HEK293 (cell line): ENCODE data around the gene ACMSD.

Experiments used
- CTCF ChIA-PET: fragments of 350-600 bp; formaldehyde crosslinking; extraction: SDS; loops from one replicate; lab custom pipeline; 2021; ENCODE audit warnings: antibody characterized with exemption; lab: Yijun Ruan, JAX
- POLR2A ChIA-PET: fragments of 300-600 bp; formaldehyde crosslinking; extraction: SDS; loops from one replicate; lab custom pipeline; 2020; ENCODE audit warnings: antibody characterized with exemption, inconsistent platforms; lab: Yijun Ruan, JAX
- H3K27ac ChIP-seq: fragments of 200-500 bp; sonication (Bioruptor generic); 2 replicates; pipeline ENCODE4 v1.5.1; 2014; ENCODE audit warnings: low read depth, low read length, control low read depth, inconsistent platforms; ENCODE audit errors: extremely low read depth
- H3K36me3 ChIP-seq, 2 experiments: fragments of 200-500 bp in 1 of 2; sonication (Bioruptor generic) in 1 of 2; 1 replicate in 1 of 2; 2 replicates in 1 of 2; pipeline ENCODE4 v1.5.1; 2014 to 2017; ENCODE audit warnings: inconsistent platforms in 2 of 2, low read length in 2 of 2; ENCODE audit not compliant: control insufficient read depth in 2 of 2, insufficient read depth in 1 of 2
- H3K4me1 ChIP-seq: fragments of 200-500 bp; sonication (Bioruptor generic); 2 replicates; pipeline ENCODE4 v1.5.1; 2014; ENCODE audit warnings: mild to moderate bottlenecking, low read length, inconsistent platforms; ENCODE audit not compliant: control insufficient read depth, insufficient read depth
- H3K4me3 ChIP-seq: 2 replicates; pipeline ENCODE4 v1.5.1; 2011; ENCODE audit warnings: low read depth, mild to moderate bottlenecking, control low read depth, low read length, moderate library complexity
- H3K9me3 ChIP-seq: fragments of 200-500 bp; sonication (Bioruptor generic); 2 replicates; pipeline ENCODE4 v1.5.1; 2014; ENCODE audit warnings: low read depth, low read length, inconsistent platforms; ENCODE audit not compliant: control insufficient read depth, insufficient read depth
- GLIS2 ChIP-seq: fragments of 450-650 bp; formaldehyde crosslinking; IDR thresholded peaks from 2 replicates; pipeline ENCODE4 v1.5.1; 2016; ENCODE audit warnings: missing biosample characterization, missing genetic modification characterization
- HOXA7 ChIP-seq: sonication (generic); formaldehyde crosslinking; IDR thresholded peaks from 2 replicates; pipeline ENCODE4 v1.8.1; 2022; ENCODE audit warnings: missing genetic modification reagents, borderline replicate concordance
- IKZF3 ChIP-seq: fragments of 450-650 bp; IDR thresholded peaks from 2 replicates; pipeline ENCODE4 v1.5.0; 2018; ENCODE audit warnings: missing biosample characterization, mild to moderate bottlenecking, missing genetic modification characterization, moderate library complexity
- KLF8 ChIP-seq: fragments of 450-650 bp; formaldehyde crosslinking; IDR thresholded peaks from 2 replicates; pipeline ENCODE4 v1.5.1; 2016; ENCODE audit warnings: missing biosample characterization, missing genetic modification characterization
- ZBTB48 ChIP-seq: fragments of 450-650 bp; formaldehyde crosslinking; IDR thresholded peaks from 2 replicates; pipeline ENCODE4 v1.5.1; 2016; ENCODE audit warnings: missing biosample characterization, missing genetic modification characterization
- ZFHX2 ChIP-seq: fragments of 450-650 bp; formaldehyde crosslinking; conservative IDR thresholded peaks from 2 replicates; pipeline ENCODE4 v1.5.1; 2016; ENCODE audit warnings: missing biosample characterization, missing genetic modification characterization
- ZNF174 ChIP-seq: fragments of 450-650 bp; formaldehyde crosslinking; IDR thresholded peaks from 2 replicates; pipeline ENCODE4 v1.5.0; 2017; ENCODE audit warnings: missing biosample characterization, mild to moderate bottlenecking, missing genetic modification characterization
- ZNF184 ChIP-seq: fragments of 450-650 bp; IDR thresholded peaks from 2 replicates; pipeline ENCODE4 v1.5.1; 2018; ENCODE audit warnings: missing biosample characterization, mild to moderate bottlenecking, missing genetic modification characterization
- ZNF292 ChIP-seq: fragments of 450-650 bp; formaldehyde crosslinking; IDR thresholded peaks from 2 replicates; pipeline ENCODE4 v1.5.1; 2016; ENCODE audit warnings: low read depth, missing biosample characterization, missing genetic modification characterization, borderline replicate concordance
- ZNF473 ChIP-seq: fragments of 450-650 bp; formaldehyde crosslinking; IDR thresholded peaks from 2 replicates; pipeline ENCODE4 v1.5.1; 2017; ENCODE audit warnings: missing biosample characterization, missing genetic modification characterization
- ZNF501 ChIP-seq: fragments of 450-650 bp; formaldehyde crosslinking; IDR thresholded peaks from 2 replicates; pipeline ENCODE4 v1.5.1; 2016; ENCODE audit warnings: missing biosample characterization, missing genetic modification characterization
- ZNF544 ChIP-seq: fragments of 450-650 bp; formaldehyde crosslinking; IDR thresholded peaks from 2 replicates; pipeline ENCODE4 v1.5.0; 2017; ENCODE audit warnings: missing biosample characterization, missing genetic modification characterization
- ZNF623 ChIP-seq: fragments of 450-650 bp; formaldehyde crosslinking; IDR thresholded peaks from 2 replicates; pipeline ENCODE4 v1.5.1; 2016; ENCODE audit warnings: missing biosample characterization, missing genetic modification characterization
- ZNF654 ChIP-seq: fragments of 450-650 bp; formaldehyde crosslinking; IDR thresholded peaks from 2 replicates; pipeline ENCODE4 v1.5.1; 2016; ENCODE audit warnings: low read depth, missing biosample characterization, missing genetic modification characterization
- ZNF76 ChIP-seq: fragments of 450-650 bp; formaldehyde crosslinking; IDR thresholded peaks from 2 replicates; pipeline ENCODE4; 2016; ENCODE audit warnings: low read depth, missing biosample characterization, missing genetic modification characterization, borderline replicate concordance
- TF ChIP-seq, protein P1 (sequence below): fragments of 450-650 bp; formaldehyde crosslinking; IDR thresholded peaks from 2 replicates; pipeline ENCODE4 v1.5.1; 2016; ENCODE audit warnings: missing biosample characterization, missing genetic modification characterization, low read depth
- TF ChIP-seq, protein P2 (sequence below): fragments of 450-650 bp; formaldehyde crosslinking; IDR thresholded peaks from 2 replicates; pipeline ENCODE4 v1.5.1; 2016; ENCODE audit warnings: missing biosample characterization, missing genetic modification characterization, borderline replicate concordance
- TF ChIP-seq, protein P3 (sequence below): fragments of 450-650 bp; formaldehyde crosslinking; IDR thresholded peaks from 2 replicates; pipeline ENCODE4 v1.5.1; 2016; ENCODE audit warnings: missing biosample characterization, missing genetic modification characterization

Gene ACMSD

DNA sequence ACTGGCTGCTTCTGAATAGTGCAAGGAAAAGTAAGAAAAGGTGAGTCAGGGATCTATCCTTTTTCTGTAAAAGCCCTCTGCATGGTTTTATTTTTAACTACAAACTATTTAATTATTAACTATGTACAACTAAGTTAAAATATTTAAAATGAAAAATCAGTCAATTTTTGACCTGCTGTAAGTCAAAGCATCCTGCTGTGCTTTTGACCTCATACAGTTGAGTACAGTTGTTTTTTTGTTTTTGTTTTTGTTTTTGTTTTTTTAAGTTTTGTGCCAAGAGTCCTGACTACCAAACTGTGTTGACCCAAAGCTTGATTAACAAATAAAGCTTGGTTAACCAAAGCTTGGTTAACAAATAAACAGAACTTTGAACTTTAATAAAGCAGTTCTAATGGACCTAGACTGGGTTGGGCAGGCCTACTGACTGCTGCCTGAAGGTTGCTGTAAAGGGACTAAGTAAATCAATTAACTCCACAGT is at the start of gene ACMSD:
Gene ACMSD, plus strand, starts transcription at position 474 of the 478 bp plus-strand sequence. CDS start 67 bp downstream, outside the sequence.
- ChIA-PET POLR2A (no interaction called here), CTCF (interaction anchor here (0.7 kb wide), 2 partner anchors 156 to 387 kb away, joined by 3 to 4 read pairs; no protein-coding TSS in a partner anchor)
- Histone ChIP-seq H3K4me1 (no peaks in the 10 kb centered on the region), H3K27ac (no peak within 1 kb of the TSS), H3K36me3 (no peaks in the 10 kb centered on the region), H3K9me3 (no peaks in the 10 kb centered on the region), H3K4me3 (no peak within 1 kb of the TSS)
- no peak for TF ChIP-seq ZNF544
- TF ChIP-seq GLIS2: no peak
- no peak for TF ChIP-seq ZNF174 (tag by site-specific recombination)
- no peak for TF ChIP-seq IKZF3 (tag by site-specific recombination)
- no peak for TF ChIP-seq KLF8
- no peak for TF ChIP-seq ZNF501 (tag by site-specific recombination)
- no peak for TF ChIP-seq ZNF184 (tag by site-specific recombination)
- no peak for TF ChIP-seq ZFHX2
- TF ChIP-seq, protein P1, sequence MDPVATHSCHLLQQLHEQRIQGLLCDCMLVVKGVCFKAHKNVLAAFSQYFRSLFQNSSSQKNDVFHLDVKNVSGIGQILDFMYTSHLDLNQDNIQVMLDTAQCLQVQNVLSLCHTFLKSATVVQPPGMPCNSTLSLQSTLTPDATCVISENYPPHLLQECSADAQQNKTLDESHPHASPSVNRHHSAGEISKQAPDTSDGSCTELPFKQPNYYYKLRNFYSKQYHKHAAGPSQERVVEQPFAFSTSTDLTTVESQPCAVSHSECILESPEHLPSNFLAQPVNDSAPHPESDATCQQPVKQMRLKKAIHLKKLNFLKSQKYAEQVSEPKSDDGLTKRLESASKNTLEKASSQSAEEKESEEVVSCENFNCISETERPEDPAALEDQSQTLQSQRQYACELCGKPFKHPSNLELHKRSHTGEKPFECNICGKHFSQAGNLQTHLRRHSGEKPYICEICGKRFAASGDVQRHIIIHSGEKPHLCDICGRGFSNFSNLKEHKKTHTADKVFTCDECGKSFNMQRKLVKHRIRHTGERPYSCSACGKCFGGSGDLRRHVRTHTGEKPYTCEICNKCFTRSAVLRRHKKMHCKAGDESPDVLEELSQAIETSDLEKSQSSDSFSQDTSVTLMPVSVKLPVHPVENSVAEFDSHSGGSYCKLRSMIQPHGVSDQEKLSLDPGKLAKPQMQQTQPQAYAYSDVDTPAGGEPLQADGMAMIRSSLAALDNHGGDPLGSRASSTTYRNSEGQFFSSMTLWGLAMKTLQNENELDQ (tag by site-specific recombination): no peak
- TF ChIP-seq, protein P2, sequence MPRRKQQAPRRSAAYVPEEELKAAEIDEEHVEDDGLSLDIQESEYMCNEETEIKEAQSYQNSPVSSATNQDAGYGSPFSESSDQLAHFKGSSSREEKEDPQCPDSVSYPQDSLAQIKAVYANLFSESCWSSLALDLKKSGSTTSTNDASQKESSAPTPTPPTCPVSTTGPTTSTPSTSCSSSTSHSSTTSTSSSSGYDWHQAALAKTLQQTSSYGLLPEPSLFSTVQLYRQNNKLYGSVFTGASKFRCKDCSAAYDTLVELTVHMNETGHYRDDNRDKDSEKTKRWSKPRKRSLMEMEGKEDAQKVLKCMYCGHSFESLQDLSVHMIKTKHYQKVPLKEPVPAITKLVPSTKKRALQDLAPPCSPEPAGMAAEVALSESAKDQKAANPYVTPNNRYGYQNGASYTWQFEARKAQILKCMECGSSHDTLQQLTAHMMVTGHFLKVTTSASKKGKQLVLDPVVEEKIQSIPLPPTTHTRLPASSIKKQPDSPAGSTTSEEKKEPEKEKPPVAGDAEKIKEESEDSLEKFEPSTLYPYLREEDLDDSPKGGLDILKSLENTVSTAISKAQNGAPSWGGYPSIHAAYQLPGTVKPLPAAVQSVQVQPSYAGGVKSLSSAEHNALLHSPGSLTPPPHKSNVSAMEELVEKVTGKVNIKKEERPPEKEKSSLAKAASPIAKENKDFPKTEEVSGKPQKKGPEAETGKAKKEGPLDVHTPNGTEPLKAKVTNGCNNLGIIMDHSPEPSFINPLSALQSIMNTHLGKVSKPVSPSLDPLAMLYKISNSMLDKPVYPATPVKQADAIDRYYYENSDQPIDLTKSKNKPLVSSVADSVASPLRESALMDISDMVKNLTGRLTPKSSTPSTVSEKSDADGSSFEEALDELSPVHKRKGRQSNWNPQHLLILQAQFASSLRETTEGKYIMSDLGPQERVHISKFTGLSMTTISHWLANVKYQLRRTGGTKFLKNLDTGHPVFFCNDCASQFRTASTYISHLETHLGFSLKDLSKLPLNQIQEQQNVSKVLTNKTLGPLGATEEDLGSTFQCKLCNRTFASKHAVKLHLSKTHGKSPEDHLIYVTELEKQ (tag by site-specific recombination): no peak
- TF ChIP-seq ZNF654 (tag by site-specific recombination): no peak
- TF ChIP-seq ZBTB48 (tag by site-specific recombination): no peak
- no peak for TF ChIP-seq ZNF292 (tag by site-specific recombination)
- TF ChIP-seq HOXA7 (CRISPR knock-in tag): no peak
- no peak for TF ChIP-seq ZNF76
- no peak for TF ChIP-seq ZNF623
- no peak for TF ChIP-seq ZNF473 (tag by site-specific recombination)
- TF ChIP-seq, protein P3, sequence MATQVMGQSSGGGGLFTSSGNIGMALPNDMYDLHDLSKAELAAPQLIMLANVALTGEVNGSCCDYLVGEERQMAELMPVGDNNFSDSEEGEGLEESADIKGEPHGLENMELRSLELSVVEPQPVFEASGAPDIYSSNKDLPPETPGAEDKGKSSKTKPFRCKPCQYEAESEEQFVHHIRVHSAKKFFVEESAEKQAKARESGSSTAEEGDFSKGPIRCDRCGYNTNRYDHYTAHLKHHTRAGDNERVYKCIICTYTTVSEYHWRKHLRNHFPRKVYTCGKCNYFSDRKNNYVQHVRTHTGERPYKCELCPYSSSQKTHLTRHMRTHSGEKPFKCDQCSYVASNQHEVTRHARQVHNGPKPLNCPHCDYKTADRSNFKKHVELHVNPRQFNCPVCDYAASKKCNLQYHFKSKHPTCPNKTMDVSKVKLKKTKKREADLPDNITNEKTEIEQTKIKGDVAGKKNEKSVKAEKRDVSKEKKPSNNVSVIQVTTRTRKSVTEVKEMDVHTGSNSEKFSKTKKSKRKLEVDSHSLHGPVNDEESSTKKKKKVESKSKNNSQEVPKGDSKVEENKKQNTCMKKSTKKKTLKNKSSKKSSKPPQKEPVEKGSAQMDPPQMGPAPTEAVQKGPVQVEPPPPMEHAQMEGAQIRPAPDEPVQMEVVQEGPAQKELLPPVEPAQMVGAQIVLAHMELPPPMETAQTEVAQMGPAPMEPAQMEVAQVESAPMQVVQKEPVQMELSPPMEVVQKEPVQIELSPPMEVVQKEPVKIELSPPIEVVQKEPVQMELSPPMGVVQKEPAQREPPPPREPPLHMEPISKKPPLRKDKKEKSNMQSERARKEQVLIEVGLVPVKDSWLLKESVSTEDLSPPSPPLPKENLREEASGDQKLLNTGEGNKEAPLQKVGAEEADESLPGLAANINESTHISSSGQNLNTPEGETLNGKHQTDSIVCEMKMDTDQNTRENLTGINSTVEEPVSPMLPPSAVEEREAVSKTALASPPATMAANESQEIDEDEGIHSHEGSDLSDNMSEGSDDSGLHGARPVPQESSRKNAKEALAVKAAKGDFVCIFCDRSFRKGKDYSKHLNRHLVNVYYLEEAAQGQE (tag by site-specific recombination): no peak
